ENCODE measurements around the gene P2RX2.

The P2RX2 gene

GRCh38 chr12:132648616-132649225, 30.1 kb downstream of the P2RX2 start:
- ATAC-seq (no peak), DNase-seq (no peak)
- Mint-ChIP-seq H3K9me3 (no peaks in the 10 kb centered on the region), H3K4me3 (no peak overlapping the region), H3K4me1 (no peaks in the 10 kb centered on the region), H3K27me3 (no peaks in the 10 kb centered on the region), H3K27ac (no peak overlapping the region)

GRCh38 chr12:132649226-132649945, 30.8 kb downstream of the P2RX2 start:
- ATAC-seq (no peak), DNase-seq (no peak)
- Mint-ChIP-seq H3K9me3 (no peaks in the 10 kb centered on the region), H3K27ac (no peak overlapping the region), H3K4me1 (no peaks in the 10 kb centered on the region), H3K4me3 (no peak overlapping the region), H3K27me3 (no peaks in the 10 kb centered on the region)

- H3K27ac Mint-ChIP-seq, result no peak overlapping the region
Measured at GRCh38 chr12:132651444-132652100, 33.0 kb downstream of the P2RX2 start.

GRCh38 chr12:132653567-132654290, 35.2 kb downstream of the P2RX2 start:
- Mint-ChIP-seq H3K4me3 (no peak overlapping the region), H3K9me3 (no peaks in the 10 kb centered on the region), H3K4me1 (no peaks in the 10 kb centered on the region), H3K27ac (no peak overlapping the region), H3K27me3 (no peaks in the 10 kb centered on the region)
- no peak for ATAC-seq
- DNase-seq, result no peak

More at GRCh38 chr12:132651444-132652100, 33.0 kb downstream of the P2RX2 start:
- DNase-seq (no peak), ATAC-seq (no peak)
- H3K9me3 Mint-ChIP-seq, result no peaks in the 10 kb centered on the region
- no peaks in the 10 kb centered on the region for H3K27me3 Mint-ChIP-seq
- no peak overlapping the region for H3K4me3 Mint-ChIP-seq
- no peaks in the 10 kb centered on the region for H3K4me1 Mint-ChIP-seq

GRCh38 chr12:132657004-132657727, 38.6 kb downstream of the P2RX2 start:
- H3K27ac Mint-ChIP-seq, result no peak overlapping the region
- H3K27me3 Mint-ChIP-seq, result no peaks in the 10 kb centered on the region
- H3K4me1 Mint-ChIP-seq, result peaks cover 9% of the 10 kb centered on the region
- ATAC-seq (no peak), DNase-seq (no peak)
- H3K9me3 Mint-ChIP-seq, result no peaks in the 10 kb centered on the region
- no peak overlapping the region for H3K4me3 Mint-ChIP-seq

- ATAC-seq (no peak), DNase-seq (no peak)
- Mint-ChIP-seq H3K9me3 (no peaks in the 10 kb centered on the region), H3K27me3 (no peaks in the 10 kb centered on the region), H3K4me3 (no peak overlapping the region), H3K4me1 (peaks cover 18% of the 10 kb centered on the region), H3K27ac (no peak overlapping the region)
Measured at GRCh38 chr12:132658149-132658894, 39.7 kb downstream of the P2RX2 start.

GRCh38 chr12:132659146-132659545, 40.6 kb downstream of the P2RX2 start:
- DNase-seq, result no peak
- ATAC-seq, result no peak
- Mint-ChIP-seq H3K4me1 (peaks cover 21% of the 10 kb centered on the region), H3K4me3 (no peak overlapping the region), H3K27ac (no peak overlapping the region), H3K27me3 (no peaks in the 10 kb centered on the region), H3K9me3 (no peaks in the 10 kb centered on the region)

- no peak overlapping the region for H3K4me3 Mint-ChIP-seq
- no peaks in the 10 kb centered on the region for H3K27me3 Mint-ChIP-seq
- no peak overlapping the region for H3K27ac Mint-ChIP-seq
- H3K9me3 Mint-ChIP-seq, result no peaks in the 10 kb centered on the region
- no peak for ATAC-seq
- DNase-seq, result no peak
- H3K4me1 Mint-ChIP-seq, result peaks cover 21% of the 10 kb centered on the region
Measured at GRCh38 chr12:132660052-132660451, 41.5 kb downstream of the P2RX2 start.

GRCh38 chr12:132660996-132661395, 42.4 kb downstream of the P2RX2 start:
- H3K27ac Mint-ChIP-seq, result no peak overlapping the region
- no peak overlapping the region for H3K4me3 Mint-ChIP-seq
- DNase-seq (no peak), ATAC-seq (no peak)
- no peaks in the 10 kb centered on the region for H3K9me3 Mint-ChIP-seq
- peaks cover 21% of the 10 kb centered on the region for H3K4me1 Mint-ChIP-seq
- H3K27me3 Mint-ChIP-seq, result no peaks in the 10 kb centered on the region

- ATAC-seq, result no peak
- peaks cover 21% of the 10 kb centered on the region for H3K4me1 Mint-ChIP-seq
- no peak for DNase-seq
- no peaks in the 10 kb centered on the region for H3K27me3 Mint-ChIP-seq
- no peak overlapping the region for H3K4me3 Mint-ChIP-seq
- no peaks in the 10 kb centered on the region for H3K9me3 Mint-ChIP-seq
- no peak overlapping the region for H3K27ac Mint-ChIP-seq
Measured at GRCh38 chr12:132661972-132662371, 43.4 kb downstream of the P2RX2 start.

GRCh38 chr12:132662901-132663755, 44.6 kb downstream of the P2RX2 start:
- H3K27me3 Mint-ChIP-seq, result no peaks in the 10 kb centered on the region
- H3K4me1 Mint-ChIP-seq, result peaks cover 21% of the 10 kb centered on the region
- peak overlapping the region in 1 of 2 donors; percentile 93 for H3K27ac Mint-ChIP-seq
- no peak for DNase-seq
- H3K4me3 Mint-ChIP-seq, result no peak overlapping the region
- no peak for ATAC-seq
- H3K9me3 Mint-ChIP-seq, result no peaks in the 10 kb centered on the region

- H3K4me1 Mint-ChIP-seq, result peaks cover 21% of the 10 kb centered on the region
- DNase-seq (no peak), ATAC-seq (no peak)
- no peaks in the 10 kb centered on the region for H3K27me3 Mint-ChIP-seq
- H3K4me3 Mint-ChIP-seq, result no peak overlapping the region
- peak overlapping the region in 1 of 2 donors; percentile 58 for H3K27ac Mint-ChIP-seq
- no peaks in the 10 kb centered on the region for H3K9me3 Mint-ChIP-seq
Measured at GRCh38 chr12:132664206-132665148, 45.9 kb downstream of the P2RX2 start.

GRCh38 chr12:132665149-132665491, 46.5 kb downstream of the P2RX2 start:
- Mint-ChIP-seq H3K27ac (no peak overlapping the region), H3K4me3 (no peak overlapping the region), H3K4me1 (peaks cover 21% of the 10 kb centered on the region), H3K27me3 (no peaks in the 10 kb centered on the region), H3K9me3 (no peaks in the 10 kb centered on the region)
- DNase-seq, result no peak
- no peak for ATAC-seq
